ENCODE data around the gene DNAH2. TPM values are rescaled to one million over a fixed set of nuclear protein-coding genes. Genes with fewer than 3 reads are reported as not detected.

Gene DNAH2
- total RNA-seq, 1 experiment from 2014 or later, result 0.26 TPM

- CTCF ChIA-PET, result interaction anchor here (0.7 kb wide), 1 partner anchor 81 kb away, joined by 3 read pairs; no protein-coding TSS in a partner anchor
- no peaks in the 10 kb centered on the region for H3K36me3 Mint-ChIP-seq (ENCODE audit: insufficient read depth, unreplicated experiment)
- peaks cover 8% of the 10 kb centered on the region for H3K4me1 Mint-ChIP-seq (ENCODE audit: low read depth, unreplicated experiment)
- intact Hi-C loops (cut with micrococcal nuclease; ENCODE audit: unreplicated experiment), result no loop called here
- no peak overlapping the region for H3K27ac Mint-ChIP-seq (ENCODE audit: unreplicated experiment)
- TF ChIP-seq, protein P1, sequence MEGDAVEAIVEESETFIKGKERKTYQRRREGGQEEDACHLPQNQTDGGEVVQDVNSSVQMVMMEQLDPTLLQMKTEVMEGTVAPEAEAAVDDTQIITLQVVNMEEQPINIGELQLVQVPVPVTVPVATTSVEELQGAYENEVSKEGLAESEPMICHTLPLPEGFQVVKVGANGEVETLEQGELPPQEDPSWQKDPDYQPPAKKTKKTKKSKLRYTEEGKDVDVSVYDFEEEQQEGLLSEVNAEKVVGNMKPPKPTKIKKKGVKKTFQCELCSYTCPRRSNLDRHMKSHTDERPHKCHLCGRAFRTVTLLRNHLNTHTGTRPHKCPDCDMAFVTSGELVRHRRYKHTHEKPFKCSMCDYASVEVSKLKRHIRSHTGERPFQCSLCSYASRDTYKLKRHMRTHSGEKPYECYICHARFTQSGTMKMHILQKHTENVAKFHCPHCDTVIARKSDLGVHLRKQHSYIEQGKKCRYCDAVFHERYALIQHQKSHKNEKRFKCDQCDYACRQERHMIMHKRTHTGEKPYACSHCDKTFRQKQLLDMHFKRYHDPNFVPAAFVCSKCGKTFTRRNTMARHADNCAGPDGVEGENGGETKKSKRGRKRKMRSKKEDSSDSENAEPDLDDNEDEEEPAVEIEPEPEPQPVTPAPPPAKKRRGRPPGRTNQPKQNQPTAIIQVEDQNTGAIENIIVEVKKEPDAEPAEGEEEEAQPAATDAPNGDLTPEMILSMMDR (IDR thresholded peaks at IDR 0.05; ENCODE audit: unreplicated experiment), result no peak
- no TSS peak for BruUV-seq (replicated peaks)
- DNase-seq, result no peak
- H3K27me3 Mint-ChIP-seq (ENCODE audit: unreplicated experiment), result peaks cover 78% of the 10 kb centered on the region
- no peaks in the 10 kb centered on the region for H3K9me3 Mint-ChIP-seq (ENCODE audit: low read depth, unreplicated experiment)
- H3K4me3 Mint-ChIP-seq (ENCODE audit: low read depth, unreplicated experiment), result no peak overlapping the region
Measured at GRCh38 chr17:7823581-7824001, 106.0 kb downstream of the DNAH2 start.

- Mint-ChIP-seq H3K9me3 (ENCODE audit: low read depth, unreplicated experiment) (no peaks in the 10 kb centered on the region), H3K27me3 (ENCODE audit: unreplicated experiment) (peaks cover 77% of the 10 kb centered on the region), H3K4me3 (ENCODE audit: low read depth, unreplicated experiment) (no peak overlapping the region), H3K36me3 (ENCODE audit: insufficient read depth, unreplicated experiment) (no peaks in the 10 kb centered on the region), H3K4me1 (ENCODE audit: low read depth, unreplicated experiment) (peaks cover 8% of the 10 kb centered on the region), H3K27ac (ENCODE audit: unreplicated experiment) (no peak overlapping the region)
- CTCF ChIA-PET, result interaction anchor here (0.7 to 1.2 kb wide), 3 partner anchors 21 to 183 kb away, joined by 3 to 5 read pairs (median 3); no protein-coding TSS in a partner anchor
- no TSS peak for BruUV-seq (replicated peaks)
- DNase-seq, result no peak
- intact Hi-C loops (cut with micrococcal nuclease; ENCODE audit: unreplicated experiment), result no loop called here
- TF ChIP-seq, protein P1 (IDR thresholded peaks at IDR 0.05; ENCODE audit: unreplicated experiment), result no peak
Measured at GRCh38 chr17:7824021-7824924, 106.7 kb downstream of the DNAH2 start.

- CTCF ChIA-PET, result interaction anchor here (0.9 to 1.2 kb wide), 2 partner anchors 20 to 31 kb away, joined by 3 read pairs; no protein-coding TSS in a partner anchor
- TF ChIP-seq, protein P1 (IDR thresholded peaks at IDR 0.05; ENCODE audit: unreplicated experiment), result no peak
- Mint-ChIP-seq H3K9me3 (ENCODE audit: low read depth, unreplicated experiment) (no peaks in the 10 kb centered on the region), H3K4me1 (ENCODE audit: low read depth, unreplicated experiment) (peaks cover 8% of the 10 kb centered on the region), H3K4me3 (ENCODE audit: low read depth, unreplicated experiment) (no peak overlapping the region), H3K36me3 (ENCODE audit: insufficient read depth, unreplicated experiment) (no peaks in the 10 kb centered on the region), H3K27ac (ENCODE audit: unreplicated experiment) (no peak overlapping the region), H3K27me3 (ENCODE audit: unreplicated experiment) (peaks cover 77% of the 10 kb centered on the region)
- intact Hi-C loops (cut with micrococcal nuclease; ENCODE audit: unreplicated experiment), result no loop called here
- no peak for DNase-seq
- no TSS peak for BruUV-seq (replicated peaks)
Measured at GRCh38 chr17:7825206-7825990, 107.9 kb downstream of the DNAH2 start.

DNA sequence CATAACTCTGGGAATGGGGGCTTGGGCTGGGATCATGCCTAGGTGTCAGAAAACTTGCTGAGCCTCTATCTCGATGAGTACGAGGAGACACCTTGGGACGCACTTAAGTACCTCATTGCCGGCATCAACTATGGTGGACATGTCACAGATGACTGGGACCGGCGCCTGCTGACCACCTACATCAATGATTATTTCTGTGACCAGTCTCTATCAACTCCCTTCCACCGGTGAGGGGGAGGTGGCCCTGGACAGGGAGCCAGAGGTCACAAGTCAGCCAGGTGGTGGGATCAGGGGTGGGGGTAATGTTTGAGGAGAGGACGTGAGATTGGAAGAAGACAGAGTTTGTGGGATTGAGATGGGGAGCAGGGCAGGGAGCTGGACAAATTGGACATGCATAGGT lies 113.1 kb downstream of the DNAH2 start:
- no peak for DNase-seq
- Mint-ChIP-seq H3K27me3 (ENCODE audit: unreplicated experiment) (peaks cover 65% of the 10 kb centered on the region), H3K4me3 (ENCODE audit: low read depth, unreplicated experiment) (no peak overlapping the region), H3K4me1 (ENCODE audit: low read depth, unreplicated experiment) (peaks cover 7% of the 10 kb centered on the region), H3K36me3 (ENCODE audit: insufficient read depth, unreplicated experiment) (peaks cover 24% of the 10 kb centered on the region), H3K27ac (ENCODE audit: unreplicated experiment) (no peak overlapping the region), H3K9me3 (ENCODE audit: low read depth, unreplicated experiment) (no peaks in the 10 kb centered on the region)
- CTCF ChIA-PET, result no interaction called here
- TF ChIP-seq, protein P1 (IDR thresholded peaks at IDR 0.05; ENCODE audit: unreplicated experiment), result no peak
- BruUV-seq (replicated peaks), result no TSS peak
- intact Hi-C loops (cut with micrococcal nuclease; ENCODE audit: unreplicated experiment), result no loop called here
